ENCODE results near the gene MAN1A1.

- no peak for TF ChIP-seq CTCF (conservative IDR thresholded peaks at IDR 0.05; ENCODE audit: low read depth in 2 of 2)
- no peak for TF ChIP-seq EZH2 (IDR thresholded peaks at IDR 0.05; ENCODE audit: low read depth, unreplicated experiment)
- no peak for TF ChIP-seq STAT1 (IDR thresholded peaks at IDR 0.05; ENCODE audit: unreplicated experiment)
- no peak for TF ChIP-seq POLR2AphosphoS5 (IDR thresholded peaks at IDR 0.05; ENCODE audit: low read depth)
- TF ChIP-seq REST (IDR thresholded peaks at IDR 0.05; ENCODE audit: unreplicated experiment): no peak
- no peak for TF ChIP-seq JUNB (IDR thresholded peaks at IDR 0.05; ENCODE audit: unreplicated experiment)
- no peak for TF ChIP-seq EZH2phosphoT487 (IDR thresholded peaks at IDR 0.05; ENCODE audit: unreplicated experiment)
These were observed 14.9 kb downstream of the MAN1A1 start for GRCh38 chr6:119334535-119335264.
